A549 treated with CORT108297 at 1 μM for 4 hours (cell line): ENCODE data around the gene LYPD1. TPM values are rescaled to one million over a fixed set of nuclear protein-coding genes. Genes with fewer than 3 reads are reported as not detected.

Experiments
- total RNA-seq: library from RNA; stranded (reverse); fragments of 200-300 nt; extraction: Qiagen RNA extraction; gene quantifications from 5 replicates; pipeline ENCODE4 v1.2.3, GENCODE V29; 2022

Gene LYPD1
- 14.0 to 21.5 TPM (median 15.8 TPM) in 5 replicates for total RNA-seq

GRCh38 chr2:132669908-132670495 is at the start of gene LYPD1:
TSS of gene LYPD1 (minus strand) at chr2:132670205. CDS start at chr2:132669932, 273 bp downstream.

